Thyroid gland (tissue), 4 donors: ENCODE results near the gene ZBTB7C. TPM values are rescaled to one million over a fixed set of nuclear protein-coding genes. Genes with fewer than 3 reads are reported as not detected.
A peak's percentile ranks its signal among the peaks of the same experiment; 100 is the strongest.

ENCODE experiments used
- DNase-seq, 2 donors: peaks; one replicate each; pipeline ENCODE4 v3.0.0-alpha.2; 2019
- H3K27ac ChIP-seq, 3 donors: fragments of 200-600 bp; sonication (generic); 1 replicate in 2 of 3; 2 replicates in 1 of 3; pipeline ENCODE4 v1.5.1; 2016 to 2019; ENCODE audit warnings: mild to moderate bottlenecking in 1 of 3, moderate library complexity in 1 of 3
- H3K27me3 ChIP-seq: fragments of 200-600 bp; sonication (generic); one replicate; pipeline ENCODE4 v1.5.1; 2019
- H3K36me3 ChIP-seq, 2 donors: fragments of 200-600 bp; sonication (generic); one replicate each; pipeline ENCODE4 v1.5.1; 2016 to 2019
- H3K4me1 ChIP-seq, 2 donors: fragments of 200-600 bp; sonication (generic); one replicate each; pipeline ENCODE4 v1.5.1; 2017 to 2019
- H3K4me3 ChIP-seq, 3 donors: fragments of 200-600 bp; sonication (generic); replicated peaks in 1 of 3; 1 replicate in 2 of 3; 2 replicates in 1 of 3; pipeline ENCODE4 v1.5.1; 2016; ENCODE audit warnings: mild to moderate bottlenecking in 1 of 3
- H3K9me3 ChIP-seq: fragments of 200-600 bp; sonication (generic); one replicate; pipeline ENCODE4 v1.5.1; 2017
- POLR2A ChIP-seq, 2 donors: fragments of 450-650 bp; IDR thresholded peaks; one replicate each; pipeline ENCODE4 v1.6.1; 2017; ENCODE audit warnings: antibody characterized with exemption in 2 of 2, mild to moderate bottlenecking in 2 of 2, moderate library complexity in 1 of 2
- WGBS, 2 donors: methylation state at CpG; one replicate each; pipeline ENCODE4 v1.1.5; 2017; 5-methylcytosine and 5-hydroxymethylcytosine counted together
- intact Hi-C: fragments of 100-400 bp; cut with DNase I; formaldehyde crosslinking; loops from one replicate; pipeline ENCODE4 v1.15.1; 2023
- total RNA-seq, 4 donors: library from RNA; depleted of rRNA; stranded (reverse); fragments of >200 nt; gene quantifications; one replicate each; pipeline ENCODE4 v1.2.3, GENCODE V29; 2016
- TF ChIP-seq, protein P1 (sequence below), 6 experiments: fragments of 200-600 bp in 3 of 6; fragments of 450-650 bp in 3 of 6; sonication (generic) in 3 of 6; IDR thresholded peaks; one replicate each; pipeline ENCODE4 v1.5.1; 2016 to 2019; ENCODE audit warnings: antibody characterized with exemption in 6 of 6, mild to moderate bottlenecking in 2 of 6, inconsistent platforms in 1 of 6, moderate library complexity in 1 of 6

The ZBTB7C gene
- total RNA-seq, 4 donors from 2014 or later = 41.7 to 66.7 (median 49.5) TPM

DNA sequence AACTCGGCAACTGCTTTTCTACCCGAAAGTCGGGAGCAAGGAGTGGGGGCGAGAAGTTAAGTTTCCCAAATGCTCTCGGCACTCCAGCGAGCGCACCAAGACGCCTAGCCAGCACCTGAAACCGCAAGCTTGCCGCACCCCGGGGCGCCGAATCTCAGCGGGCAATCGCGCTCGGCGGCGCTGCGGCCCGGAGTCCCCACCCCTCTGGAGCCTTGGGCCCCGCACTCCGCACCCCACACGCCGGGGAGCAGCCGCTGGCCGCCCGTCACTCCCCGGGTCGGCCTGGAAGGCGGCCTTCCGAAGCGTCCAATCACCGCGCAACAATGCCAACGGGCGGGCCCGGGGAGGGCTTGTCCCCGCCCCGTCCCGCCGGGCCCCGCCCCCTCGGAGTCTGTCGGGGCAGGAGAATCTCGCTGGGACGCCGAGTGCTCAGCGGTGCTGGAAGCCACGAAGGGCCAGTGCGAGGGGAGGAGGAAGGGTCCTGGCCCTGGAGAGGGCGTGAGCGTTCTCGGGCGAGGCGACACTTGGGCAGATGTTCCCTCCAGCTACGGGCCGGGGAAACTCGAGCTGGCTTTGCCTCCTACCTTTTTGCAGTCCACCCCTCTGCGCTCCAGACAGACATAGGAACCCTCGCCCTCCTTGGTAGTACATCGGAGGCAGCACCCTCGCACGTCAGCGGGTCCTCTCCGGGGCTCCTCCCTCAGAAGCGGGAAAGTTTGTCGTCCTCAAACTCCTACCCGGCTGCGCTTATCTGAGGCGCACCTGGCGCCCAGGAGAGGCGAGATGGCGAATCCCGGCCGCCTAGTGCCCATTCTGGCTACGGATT, 1.1 kb upstream of the ZBTB7C start:
- 7% methylated on average over 21 to 32 of the region's 77 CpGs for whole genome bisulfite sequencing, 2 donors
- Histone ChIP-seq H3K36me3 (no peaks in the 10 kb centered on the region), H3K27ac (peak overlapping the region; percentile 63 to 87 (median 68)), H3K27me3 (no peaks in the 10 kb centered on the region), H3K4me3 (peak overlapping the region; percentile 16 to 68 (median 61)), H3K9me3 (no peaks in the 10 kb centered on the region), H3K4me1 (peaks cover 13 to 27% of the 10 kb centered on the region in 2 donors)
- intact Hi-C loops = no loop called here
- DNase-seq = peak; percentile 94 to 96
- TF ChIP-seq, protein P1, sequence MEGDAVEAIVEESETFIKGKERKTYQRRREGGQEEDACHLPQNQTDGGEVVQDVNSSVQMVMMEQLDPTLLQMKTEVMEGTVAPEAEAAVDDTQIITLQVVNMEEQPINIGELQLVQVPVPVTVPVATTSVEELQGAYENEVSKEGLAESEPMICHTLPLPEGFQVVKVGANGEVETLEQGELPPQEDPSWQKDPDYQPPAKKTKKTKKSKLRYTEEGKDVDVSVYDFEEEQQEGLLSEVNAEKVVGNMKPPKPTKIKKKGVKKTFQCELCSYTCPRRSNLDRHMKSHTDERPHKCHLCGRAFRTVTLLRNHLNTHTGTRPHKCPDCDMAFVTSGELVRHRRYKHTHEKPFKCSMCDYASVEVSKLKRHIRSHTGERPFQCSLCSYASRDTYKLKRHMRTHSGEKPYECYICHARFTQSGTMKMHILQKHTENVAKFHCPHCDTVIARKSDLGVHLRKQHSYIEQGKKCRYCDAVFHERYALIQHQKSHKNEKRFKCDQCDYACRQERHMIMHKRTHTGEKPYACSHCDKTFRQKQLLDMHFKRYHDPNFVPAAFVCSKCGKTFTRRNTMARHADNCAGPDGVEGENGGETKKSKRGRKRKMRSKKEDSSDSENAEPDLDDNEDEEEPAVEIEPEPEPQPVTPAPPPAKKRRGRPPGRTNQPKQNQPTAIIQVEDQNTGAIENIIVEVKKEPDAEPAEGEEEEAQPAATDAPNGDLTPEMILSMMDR (IDR thresholded peaks at IDR 0.05) = peak in 1 of 6 experiments; percentile 11
- TF ChIP-seq POLR2A (IDR thresholded peaks at IDR 0.05) = peak; percentile 44 to 90

DNA sequence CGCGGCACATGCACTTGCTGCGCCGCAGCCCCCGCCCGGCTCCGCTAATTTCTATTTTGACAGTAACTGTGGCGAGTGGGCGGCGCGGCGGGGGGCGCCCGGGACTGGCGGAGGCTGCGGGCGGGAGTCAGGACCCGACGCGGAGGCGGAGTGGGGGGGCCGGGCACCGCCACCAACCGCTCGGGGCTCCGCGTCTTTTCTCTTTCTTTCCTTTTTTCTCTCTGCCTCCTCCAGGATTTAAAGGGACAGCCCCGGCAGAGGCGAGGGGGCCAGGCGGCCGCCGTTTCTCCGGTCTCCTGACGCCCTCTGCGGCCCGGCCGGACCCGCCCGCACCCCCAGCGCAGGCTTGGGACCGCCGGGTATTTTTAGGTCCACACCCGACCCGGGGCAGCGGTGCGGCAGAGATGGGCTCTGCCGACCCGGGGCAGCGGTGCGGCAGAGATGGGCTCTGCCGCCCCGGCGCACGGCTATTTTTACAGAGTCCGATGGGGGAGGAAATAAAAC, 460 bp upstream of the ZBTB7C start:
- Histone ChIP-seq H3K4me3 (peak overlapping the region; percentile 16 to 68 (median 61)), H3K36me3 (no peaks in the 10 kb centered on the region), H3K4me1 (peaks cover 18 to 34% of the 10 kb centered on the region in 2 donors), H3K27me3 (no peaks in the 10 kb centered on the region), H3K9me3 (no peaks in the 10 kb centered on the region), H3K27ac (peak overlapping the region; percentile 63 to 87 (median 68))
- intact Hi-C loops = loop anchor here (5.0 kb wide), 1 partner anchor 67 kb away; no protein-coding TSS in a partner anchor
- peak; percentile 85 to 87 for DNase-seq
- WGBS, 2 donors = 1 to 3% methylated on average over 42 to 51 of the region's 55 CpGs
- TF ChIP-seq POLR2A (IDR thresholded peaks at IDR 0.05) = no peak
- TF ChIP-seq, protein P1 (IDR thresholded peaks at IDR 0.05) = peak in 4 of 6 experiments; percentile 23 to 62 (median 40)

DNA sequence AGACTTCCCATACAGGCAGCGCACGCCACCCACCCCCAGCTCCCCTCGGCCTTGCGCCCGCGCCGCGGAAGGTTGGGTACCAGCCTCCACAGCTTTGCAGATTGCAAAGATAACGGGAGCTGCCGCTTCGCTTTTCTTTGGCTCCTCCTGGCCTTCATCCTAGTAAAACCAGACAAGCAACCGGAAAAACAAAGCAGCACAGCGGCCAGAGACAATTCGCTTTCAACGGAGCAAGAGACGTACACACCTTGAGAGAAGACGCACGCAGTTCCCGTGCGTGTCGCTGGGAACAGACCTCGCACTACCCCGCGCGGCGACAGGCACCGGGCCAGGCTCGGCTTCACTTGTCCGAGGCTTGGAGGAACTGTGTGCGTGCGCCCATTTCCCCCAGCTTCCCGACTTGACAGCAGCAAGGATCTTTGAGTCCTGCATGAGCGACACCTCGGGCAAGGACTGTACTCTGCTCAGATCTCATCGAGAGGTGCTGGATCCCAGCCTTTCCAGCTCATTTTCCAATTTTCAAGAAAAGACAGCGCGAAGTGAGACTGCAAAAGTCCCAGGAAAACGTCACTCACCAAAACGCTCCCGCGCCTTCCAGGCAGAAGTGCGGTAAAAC, 964 bp downstream of the ZBTB7C start:
- peaks cover 32 to 48% of the 10 kb centered on the region in 2 donors for H3K4me1 ChIP-seq
- intact Hi-C loops = loop anchor here (5.0 kb wide), 1 partner anchor 66 kb away; no protein-coding TSS in a partner anchor
- no peaks in the 10 kb centered on the region for H3K36me3 ChIP-seq
- peak overlapping the region; percentile 70 to 77 (median 74) for H3K27ac ChIP-seq
- DNase-seq = peak; percentile 53 to 57
- peak overlapping the region; percentile 43 to 76 (median 68) for H3K4me3 ChIP-seq
- 2% methylated on average over 37 to 39 of the region's 42 CpGs for whole genome bisulfite sequencing, 2 donors
- H3K9me3 ChIP-seq = no peaks in the 10 kb centered on the region
- TF ChIP-seq POLR2A (IDR thresholded peaks at IDR 0.05) = no peak
- TF ChIP-seq, protein P1 (IDR thresholded peaks at IDR 0.05) = peak in 1 of 6 experiments; percentile 8
- no peaks in the 10 kb centered on the region for H3K27me3 ChIP-seq

DNA sequence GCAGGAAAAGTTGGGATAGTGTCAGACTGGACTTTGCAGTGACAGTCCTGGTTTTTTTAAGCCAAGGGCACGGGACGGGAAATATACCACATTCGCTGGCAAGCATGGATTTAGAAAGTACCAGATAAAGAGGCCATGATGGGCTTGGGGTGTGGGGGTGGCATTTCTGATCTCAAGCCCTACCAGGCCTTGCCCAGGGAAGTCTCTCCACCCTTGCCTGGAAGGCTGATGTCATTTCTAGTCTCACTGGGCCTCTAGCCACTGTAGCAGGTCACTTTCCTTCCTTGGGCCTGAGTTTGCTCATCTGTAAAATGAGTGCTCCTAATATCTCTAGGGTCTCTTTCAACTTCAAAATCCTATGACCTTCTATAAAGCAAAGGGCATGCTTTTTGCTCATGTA, 1.8 kb downstream of the ZBTB7C start:
- no peaks in the 10 kb centered on the region for H3K9me3 ChIP-seq
- peak overlapping the region; percentile 70 to 77 (median 74) for H3K27ac ChIP-seq
- 43 to 54% methylated on average over 3 of the region's 3 CpGs for WGBS, 2 donors
- TF ChIP-seq POLR2A (IDR thresholded peaks at IDR 0.05) = no peak
- TF ChIP-seq, protein P1 (IDR thresholded peaks at IDR 0.05) = no peak
- H3K27me3 ChIP-seq = no peaks in the 10 kb centered on the region
- DNase-seq = peak in 1 of 2 donors; percentile 66
- intact Hi-C loops = loop anchor here (5.0 kb wide), 1 partner anchor 65 kb away; no protein-coding TSS in a partner anchor
- no peaks in the 10 kb centered on the region for H3K36me3 ChIP-seq
- H3K4me1 ChIP-seq = peaks cover 41 to 57% of the 10 kb centered on the region in 2 donors
- H3K4me3 ChIP-seq = peak overlapping the region; percentile 43 to 76 (median 68)
